Right renal pelvis (tissue), 4 donors: ENCODE results near the gene AMER3. TPM values are rescaled to one million over a fixed set of nuclear protein-coding genes. Genes with fewer than 3 reads are reported as not detected.
A peak's percentile ranks its signal among the peaks of the same experiment; 100 is the strongest.

Experiments
- DNase-seq, 4 donors: peaks; one replicate each; pipeline ENCODE4 v3.0.0-alpha.2; 2013; ENCODE audit warnings: low read depth in 4 of 4, low spot score in 3 of 4, missing footprints in 1 of 4
- polyA plus RNA-seq, 4 donors: library from polyadenylated mRNA; unstranded; fragments of 120-200 nt; gene quantifications; one replicate each; pipeline ENCODE4 v1.2.1, GENCODE V29; 2013; ENCODE audit not compliant: insufficient read length in 4 of 4

AMER3 gene
- polyA plus RNA-seq, 4 donors, result 0.03 to 0.12 (median 0.11) TPM; not detected in 1

- DNase-seq, result no peak
Measured at GRCh38 chr2:130769343-130769907, 14.1 kb downstream of the AMER3 start.

GRCh38 chr2:130776550-130776949 lies 21.2 kb downstream of the AMER3 start:
- DNase-seq, result no peak

GRCh38 chr2:130778781-130779180 lies 23.4 kb downstream of the AMER3 start:
- no peak for DNase-seq

- no peak for DNase-seq
Measured at GRCh38 chr2:130785466-130786055, 30.2 kb downstream of the AMER3 start.

- no peak for DNase-seq
Measured at GRCh38 chr2:130786076-130786475, 30.7 kb downstream of the AMER3 start.

- no peak for DNase-seq
Measured at GRCh38 chr2:130787841-130788240, 32.5 kb downstream of the AMER3 start.

- DNase-seq, result no peak
Measured at GRCh38 chr2:130790312-130790711, 35.0 kb downstream of the AMER3 start.

GRCh38 chr2:130790804-130791616 lies 35.7 kb downstream of the AMER3 start:
- no peak for DNase-seq

- no peak for DNase-seq
Measured at GRCh38 chr2:130791617-130791939, 36.2 kb downstream of the AMER3 start.

GRCh38 chr2:130795431-130795830 lies 40.1 kb downstream of the AMER3 start:
- no peak for DNase-seq

- DNase-seq, result peak in 2 of 4 donors; percentile 36 to 38
Measured at GRCh38 chr2:130796290-130796689, 41.0 kb downstream of the AMER3 start.

GRCh38 chr2:130797493-130798435 lies 42.4 kb downstream of the AMER3 start:
- DNase-seq, result peak; percentile 80 to 85 (median 82)

GRCh38 chr2:130798472-130799218 lies 43.3 kb downstream of the AMER3 start:
- DNase-seq, result peak in 1 of 4 donors; percentile 36

GRCh38 chr2:130799295-130799694 lies 44.0 kb downstream of the AMER3 start:
- DNase-seq, result no peak

GRCh38 chr2:130805613-130806012 lies 50.3 kb downstream of the AMER3 start:
- DNase-seq, result no peak

GRCh38 chr2:130806370-130806769 lies 51.0 kb downstream of the AMER3 start:
- no peak for DNase-seq

- no peak for DNase-seq
Measured at GRCh38 chr2:130807659-130808385, 52.5 kb downstream of the AMER3 start.

GRCh38 chr2:130808482-130809268 lies 53.3 kb downstream of the AMER3 start:
- no peak for DNase-seq

GRCh38 chr2:130810490-130810889 lies 55.1 kb downstream of the AMER3 start:
- DNase-seq, result no peak
